DMS 273 (cell line): ENCODE measurements around the gene PAK6.

Source experiments
- DNase-seq: peaks from one replicate; lab custom pipeline; 2025; ENCODE audit not compliant: unreplicated experiment; lab: John Stamatoyannopoulos, UW

Gene PAK6

GRCh38 chr15:40254452-40254851, 15.6 kb downstream of the PAK6 start:
- DNase-seq, result no peak

- DNase-seq, result no peak
These were observed 16.2 kb downstream of the PAK6 start for GRCh38 chr15:40255033-40255432.

GRCh38 chr15:40256638-40257235, 17.9 kb downstream of the PAK6 start:
- DNase-seq, result no peak

- no peak for DNase-seq
These were observed 19.0 kb downstream of the PAK6 start for GRCh38 chr15:40257656-40258450.

GRCh38 chr15:40258544-40258943, 19.7 kb downstream of the PAK6 start:
- no peak for DNase-seq

GRCh38 chr15:40259021-40259420, 20.2 kb downstream of the PAK6 start:
- no peak for DNase-seq

- no peak for DNase-seq
These were observed 24.3 kb downstream of the PAK6 start for GRCh38 chr15:40263024-40263754.

- no peak for DNase-seq
These were observed 25.7 kb downstream of the PAK6 start for GRCh38 chr15:40264321-40265153.

GRCh38 chr15:40265355-40265754, 26.5 kb downstream of the PAK6 start:
- DNase-seq, result peak; percentile 75

GRCh38 chr15:40265875-40266274, 27.0 kb downstream of the PAK6 start:
- DNase-seq, result no peak

- DNase-seq, result no peak
These were observed 28.0 kb downstream of the PAK6 start for GRCh38 chr15:40266828-40267304.

- no peak for DNase-seq
These were observed 28.8 kb downstream of the PAK6 start for GRCh38 chr15:40267670-40268069.

- DNase-seq, result no peak
These were observed 30.7 kb downstream of the PAK6 start for GRCh38 chr15:40269604-40270003.

- DNase-seq, result no peak
These were observed 31.6 kb downstream of the PAK6 start for GRCh38 chr15:40270246-40270995.

- no peak for DNase-seq
These were observed 33.0 kb downstream of the PAK6 start for GRCh38 chr15:40271685-40272484.

- DNase-seq, result peak; percentile 43
These were observed 33.7 kb downstream of the PAK6 start for GRCh38 chr15:40272485-40273056.

- DNase-seq, result no peak
These were observed 34.6 kb downstream of the PAK6 start for GRCh38 chr15:40273428-40273827.

GRCh38 chr15:40274350-40275274, 35.7 kb downstream of the PAK6 start:
- peak; percentile 88 for DNase-seq
